Tibial nerve (tissue), 4 donors: Measurements from ENCODE around the gene PDE6D. TPM values are rescaled to one million over a fixed set of nuclear protein-coding genes. Genes with fewer than 3 reads are reported as not detected.
A peak's percentile ranks its signal among the peaks of the same experiment; 100 is the strongest.

Source experiments
- DNase-seq, 2 donors: peaks; one replicate each; pipeline ENCODE4 v3.0.0-alpha.2; 2019; ENCODE audit warnings: low spot score in 2 of 2
- H3K27ac ChIP-seq, 4 donors: fragments of 200-600 bp; sonication (generic) in 3 of 4; one replicate each; pipeline ENCODE4 v1.5.1; 2017 to 2019; ENCODE audit warnings: mild to moderate bottlenecking in 1 of 4
- H3K27me3 ChIP-seq, 2 donors: fragments of 200-600 bp; sonication (generic) in 1 of 2; one replicate each; pipeline versions ENCODE4 v1.5.1 to v1.6.0; 2017 to 2019
- H3K36me3 ChIP-seq, 3 donors: fragments of 200-600 bp; sonication (generic); one replicate each; pipeline ENCODE4 v1.5.1; 2018 to 2019
- H3K4me1 ChIP-seq, 4 donors: fragments of 200-600 bp; sonication (generic) in 3 of 4; one replicate each; pipeline ENCODE4 v1.5.1; 2017 to 2019
- H3K4me3 ChIP-seq, 4 donors: fragments of 200-600 bp; sonication (generic) in 3 of 4; one replicate each; pipeline ENCODE4 v1.5.1; 2017 to 2019; ENCODE audit warnings: mild to moderate bottlenecking in 1 of 4, moderate library complexity in 1 of 4
- H3K9me3 ChIP-seq, 4 donors: fragments of 200-600 bp; sonication (generic) in 3 of 4; one replicate each; pipeline ENCODE4 v1.5.1; 2017 to 2019
- EP300 ChIP-seq, 2 donors: sonication (generic); formaldehyde crosslinking; IDR thresholded peaks; one replicate each; pipeline ENCODE4 v1.6.1; 2017; ENCODE audit warnings: antibody characterized with exemption in 2 of 2, mild to moderate bottlenecking in 1 of 2
- POLR2A ChIP-seq, 2 donors: fragments of 450-650 bp; IDR thresholded peaks; one replicate each; pipeline ENCODE4 v1.6.1; 2017; ENCODE audit warnings: antibody characterized with exemption in 2 of 2, mild to moderate bottlenecking in 2 of 2, moderate library complexity in 2 of 2
- WGBS, 2 donors: methylation state at CpG; one replicate each; pipeline ENCODE4 v1.1.5; 2018; 5-methylcytosine and 5-hydroxymethylcytosine counted together
- total RNA-seq, 4 donors: library from RNA; depleted of rRNA; stranded (reverse); fragments of >200 nt; gene quantifications; one replicate each; pipeline ENCODE4 v1.1.0, GENCODE V29; 2016
- TF ChIP-seq, protein P1 (sequence below), 5 experiments: fragments of 200-600 bp in 3 of 5; fragments of 450-650 bp in 2 of 5; sonication (generic) in 3 of 5; IDR thresholded peaks; one replicate each; pipeline ENCODE4 v1.5.1; 2016 to 2019; ENCODE audit warnings: antibody characterized with exemption in 5 of 5, mild to moderate bottlenecking in 3 of 5, moderate library complexity in 2 of 5

The PDE6D gene
- total RNA-seq, 4 donors from 2014 or later: 18.6 to 30.8 (median 26.6) TPM

DNA sequence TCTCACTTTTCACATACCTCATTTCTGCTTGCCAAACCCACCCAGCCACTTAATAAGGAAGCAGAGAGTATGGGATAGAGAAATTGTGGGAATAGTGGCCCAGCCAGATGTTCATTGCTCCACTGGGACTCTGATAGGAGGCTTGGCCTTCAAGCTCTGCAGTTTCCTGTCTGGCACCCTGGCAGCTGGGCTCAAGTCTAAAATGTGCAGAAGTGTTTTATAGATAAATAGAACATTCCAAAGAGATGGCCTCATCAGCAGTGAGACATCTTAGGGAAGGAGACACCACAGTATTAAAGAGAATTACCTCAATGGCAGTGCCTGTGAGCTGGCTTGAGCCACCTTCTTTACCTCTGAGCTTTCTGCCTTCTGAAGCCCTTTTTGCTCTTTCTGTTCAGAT lies 29.8 kb upstream of the PDE6D start:
- no peak for DNase-seq
- Histone ChIP-seq H3K27me3 (no peaks in the 10 kb centered on the region), H3K36me3 (peaks cover 0 to 93% (median 14%) of the 10 kb centered on the region in 3 donors), H3K27ac (no peak overlapping the region), H3K4me1 (no peaks in the 10 kb centered on the region), H3K9me3 (peaks cover 0 to 8% (median 0%) of the 10 kb centered on the region in 4 donors), H3K4me3 (no peak overlapping the region)
- no peak for TF ChIP-seq POLR2A (IDR thresholded peaks at IDR 0.05)
- TF ChIP-seq, protein P1, sequence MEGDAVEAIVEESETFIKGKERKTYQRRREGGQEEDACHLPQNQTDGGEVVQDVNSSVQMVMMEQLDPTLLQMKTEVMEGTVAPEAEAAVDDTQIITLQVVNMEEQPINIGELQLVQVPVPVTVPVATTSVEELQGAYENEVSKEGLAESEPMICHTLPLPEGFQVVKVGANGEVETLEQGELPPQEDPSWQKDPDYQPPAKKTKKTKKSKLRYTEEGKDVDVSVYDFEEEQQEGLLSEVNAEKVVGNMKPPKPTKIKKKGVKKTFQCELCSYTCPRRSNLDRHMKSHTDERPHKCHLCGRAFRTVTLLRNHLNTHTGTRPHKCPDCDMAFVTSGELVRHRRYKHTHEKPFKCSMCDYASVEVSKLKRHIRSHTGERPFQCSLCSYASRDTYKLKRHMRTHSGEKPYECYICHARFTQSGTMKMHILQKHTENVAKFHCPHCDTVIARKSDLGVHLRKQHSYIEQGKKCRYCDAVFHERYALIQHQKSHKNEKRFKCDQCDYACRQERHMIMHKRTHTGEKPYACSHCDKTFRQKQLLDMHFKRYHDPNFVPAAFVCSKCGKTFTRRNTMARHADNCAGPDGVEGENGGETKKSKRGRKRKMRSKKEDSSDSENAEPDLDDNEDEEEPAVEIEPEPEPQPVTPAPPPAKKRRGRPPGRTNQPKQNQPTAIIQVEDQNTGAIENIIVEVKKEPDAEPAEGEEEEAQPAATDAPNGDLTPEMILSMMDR (IDR thresholded peaks at IDR 0.05): no peak
- no peak for TF ChIP-seq EP300 (IDR thresholded peaks at IDR 0.05)

DNA sequence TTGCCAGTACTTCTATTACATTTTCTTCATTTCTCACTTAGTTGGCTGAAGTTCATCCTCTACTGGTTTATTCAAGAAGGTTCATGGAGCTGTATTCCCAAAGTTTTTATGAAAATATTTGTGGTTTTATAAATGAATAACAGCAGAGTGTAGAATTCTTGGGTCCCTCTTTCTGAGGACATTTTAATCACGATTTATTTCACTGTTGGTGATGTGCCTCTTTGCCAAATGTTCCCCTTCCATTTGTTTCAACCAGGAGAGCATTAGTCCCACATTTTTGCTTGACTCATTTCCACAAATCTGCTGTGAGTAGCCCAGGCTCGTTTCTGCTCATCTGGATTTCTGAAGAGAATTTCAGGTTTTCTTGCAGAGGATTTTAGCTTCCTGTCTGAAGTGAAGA lies 25.9 kb upstream of the PDE6D start:
- TF ChIP-seq POLR2A (IDR thresholded peaks at IDR 0.05) (no peak), EP300 (IDR thresholded peaks at IDR 0.05) (no peak)
- TF ChIP-seq, protein P1 (IDR thresholded peaks at IDR 0.05): no peak
- no peaks in the 10 kb centered on the region for H3K9me3 ChIP-seq
- DNase-seq: no peak
- H3K4me3 ChIP-seq: no peak overlapping the region
- H3K27me3 ChIP-seq: no peaks in the 10 kb centered on the region
- H3K36me3 ChIP-seq: peaks cover 0 to 92% (median 25%) of the 10 kb centered on the region in 3 donors
- no peaks in the 10 kb centered on the region for H3K4me1 ChIP-seq
- 80 to 82% methylated on average over 2 of the region's 2 CpGs for WGBS, 2 donors
- no peak overlapping the region for H3K27ac ChIP-seq

DNA sequence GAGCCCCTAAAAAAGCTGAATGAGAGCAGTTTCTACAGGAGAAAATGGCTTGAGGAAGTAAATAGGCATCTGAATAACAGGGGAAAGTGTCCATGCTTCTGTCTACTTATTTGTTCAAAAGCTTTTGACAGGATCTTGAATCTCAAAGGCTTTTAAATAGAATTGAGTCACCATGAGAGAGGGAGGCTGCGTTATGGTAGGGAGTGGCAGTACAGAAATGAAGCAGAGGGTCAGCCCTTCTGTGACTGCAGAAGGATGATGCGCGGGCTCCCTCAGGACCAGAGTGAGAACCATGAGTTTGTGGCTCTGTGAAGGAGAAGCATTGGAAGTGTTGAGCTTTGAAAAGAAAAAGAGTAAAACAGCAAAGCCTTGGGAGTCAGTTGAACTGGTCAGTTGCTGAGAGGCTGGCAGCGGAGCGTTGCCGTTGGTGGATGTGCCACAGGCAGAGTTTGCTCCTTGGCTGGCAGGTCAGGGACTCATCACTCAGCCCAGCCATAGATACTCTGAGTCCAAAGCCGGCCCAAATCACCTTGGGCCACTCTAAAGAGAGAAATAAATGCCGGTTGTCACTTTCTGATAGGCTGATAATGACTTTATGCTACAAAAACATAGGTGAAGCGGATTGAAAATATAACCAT lies 22.5 kb upstream of the PDE6D start:
- no peak for DNase-seq
- peaks cover 0 to 92% (median 24%) of the 10 kb centered on the region in 3 donors for H3K36me3 ChIP-seq
- no peaks in the 10 kb centered on the region for H3K9me3 ChIP-seq
- no peak overlapping the region for H3K27ac ChIP-seq
- no peaks in the 10 kb centered on the region for H3K4me1 ChIP-seq
- H3K4me3 ChIP-seq: no peak overlapping the region
- no peaks in the 10 kb centered on the region for H3K27me3 ChIP-seq
- 91 to 94% methylated on average over 9 of the region's 9 CpGs for WGBS, 2 donors
- TF ChIP-seq POLR2A (IDR thresholded peaks at IDR 0.05) (no peak), EP300 (IDR thresholded peaks at IDR 0.05) (no peak)
- TF ChIP-seq, protein P1 (IDR thresholded peaks at IDR 0.05): no peak

DNA sequence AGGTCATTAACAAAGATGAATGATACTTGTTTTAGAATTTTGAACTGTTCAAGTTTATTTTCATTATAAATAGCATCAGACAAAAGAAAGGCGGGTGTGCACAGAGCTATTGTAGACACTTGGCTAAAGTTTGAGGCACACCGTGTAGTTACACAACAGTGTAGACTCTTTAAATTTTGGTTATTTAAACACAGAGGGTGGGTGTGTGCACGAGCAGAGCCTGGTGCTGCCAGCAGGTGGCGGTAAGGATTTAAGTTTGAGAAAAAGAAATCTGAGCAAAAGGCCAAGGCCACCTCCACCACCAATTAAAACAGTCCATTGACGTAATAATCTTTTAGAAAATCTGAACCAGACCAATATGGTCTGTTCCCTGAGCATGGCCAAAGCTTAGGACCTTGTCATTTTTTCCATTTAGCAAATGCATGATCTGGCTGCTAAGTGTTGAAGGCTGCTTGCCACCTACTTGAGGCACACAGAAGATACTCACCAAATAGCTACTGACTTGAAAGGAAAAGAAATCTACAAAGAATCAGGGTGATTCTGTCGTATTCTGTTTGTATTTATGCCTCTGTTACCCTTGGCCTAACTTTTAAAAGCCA lies 19.5 kb upstream of the PDE6D start:
- Histone ChIP-seq H3K27ac (no peak overlapping the region), H3K9me3 (no peaks in the 10 kb centered on the region), H3K4me3 (no peak overlapping the region), H3K27me3 (no peaks in the 10 kb centered on the region), H3K36me3 (peaks cover 0 to 94% (median 22%) of the 10 kb centered on the region in 3 donors), H3K4me1 (no peaks in the 10 kb centered on the region)
- WGBS, 2 donors: 54 to 58% methylated on average over 6 of the region's 6 CpGs
- no peak for DNase-seq
- TF ChIP-seq POLR2A (IDR thresholded peaks at IDR 0.05): no peak
- TF ChIP-seq, protein P1 (IDR thresholded peaks at IDR 0.05): peak in 3 of 5 experiments; percentile 34 to 39 (median 38)
- no peak for TF ChIP-seq EP300 (IDR thresholded peaks at IDR 0.05)

DNA sequence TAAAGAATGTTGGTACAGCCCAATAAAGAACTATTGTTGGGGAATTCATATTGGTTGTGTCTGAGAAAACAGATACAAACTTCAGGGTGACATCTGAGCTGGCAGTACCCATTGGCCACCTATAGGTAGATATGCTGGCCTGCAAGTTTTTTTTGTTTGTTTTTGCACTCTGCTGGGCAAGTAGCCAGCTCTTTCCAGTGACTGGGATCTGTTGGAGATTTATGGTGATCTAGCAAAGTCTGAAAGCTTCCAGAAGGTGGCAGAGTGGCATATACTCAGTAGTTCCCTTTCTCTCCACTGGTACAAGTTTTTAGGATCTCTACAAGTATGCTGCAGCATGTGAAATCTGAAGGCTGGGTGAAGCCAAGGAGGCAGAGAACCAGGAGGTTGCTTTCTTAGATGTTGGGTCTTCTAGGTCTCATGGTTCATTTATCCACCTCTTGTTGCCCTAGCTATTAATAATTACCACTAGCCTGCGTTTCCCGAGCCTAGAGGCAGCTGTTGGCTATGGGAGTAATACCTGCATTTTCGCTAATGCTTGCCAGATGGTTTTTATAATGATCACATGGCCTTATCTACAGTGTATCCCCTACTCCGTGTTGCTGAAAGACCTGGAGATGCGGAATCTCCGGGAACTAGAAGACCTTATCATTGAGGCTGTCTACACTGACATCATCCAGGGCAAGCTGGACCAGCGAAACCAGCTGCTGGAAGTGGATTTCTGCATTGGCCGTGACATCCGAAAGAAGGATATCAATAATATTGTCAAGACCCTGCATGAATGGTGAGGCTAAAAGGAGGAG lies 14.6 kb upstream of the PDE6D start:
- no peak overlapping the region for H3K27ac ChIP-seq
- no peaks in the 10 kb centered on the region for H3K9me3 ChIP-seq
- 79 to 89% methylated on average over 9 of the region's 9 CpGs for WGBS, 2 donors
- no peak for DNase-seq
- H3K36me3 ChIP-seq: peaks cover 0 to 97% (median 9%) of the 10 kb centered on the region in 3 donors
- peaks cover 0 to 4% (median 0%) of the 10 kb centered on the region in 4 donors for H3K4me1 ChIP-seq
- TF ChIP-seq, protein P1 (IDR thresholded peaks at IDR 0.05): no peak
- no peak overlapping the region for H3K4me3 ChIP-seq
- no peaks in the 10 kb centered on the region for H3K27me3 ChIP-seq
